ENCODE data around the gene MKLN1.
"Not testable (repeated sequence)": the region's sequence is repeated elsewhere in the genome, so short reads cannot be mapped to it uniquely, and the experiment has no call there.

DNA sequence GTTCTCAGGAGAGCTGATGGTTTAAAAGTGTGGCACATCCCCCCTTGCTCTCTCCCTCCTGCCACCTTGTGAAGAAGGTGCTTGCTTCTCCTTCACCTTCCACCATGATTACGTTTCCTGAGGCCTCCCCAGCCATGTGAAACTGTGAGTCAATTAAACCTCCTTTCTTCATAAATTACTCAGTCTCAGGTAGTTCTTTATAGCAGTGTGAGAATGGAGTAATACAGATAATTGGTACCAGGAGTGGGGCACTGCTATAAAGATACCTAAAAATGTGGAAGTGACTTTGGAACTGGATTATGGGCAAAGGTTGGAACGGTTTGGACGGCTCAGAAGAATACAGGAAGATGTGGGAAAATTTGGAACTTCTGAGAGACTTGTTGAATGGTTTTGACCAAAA lies 21.6 kb upstream of the MKLN1 start:
- TF ChIP-seq, protein P1, sequence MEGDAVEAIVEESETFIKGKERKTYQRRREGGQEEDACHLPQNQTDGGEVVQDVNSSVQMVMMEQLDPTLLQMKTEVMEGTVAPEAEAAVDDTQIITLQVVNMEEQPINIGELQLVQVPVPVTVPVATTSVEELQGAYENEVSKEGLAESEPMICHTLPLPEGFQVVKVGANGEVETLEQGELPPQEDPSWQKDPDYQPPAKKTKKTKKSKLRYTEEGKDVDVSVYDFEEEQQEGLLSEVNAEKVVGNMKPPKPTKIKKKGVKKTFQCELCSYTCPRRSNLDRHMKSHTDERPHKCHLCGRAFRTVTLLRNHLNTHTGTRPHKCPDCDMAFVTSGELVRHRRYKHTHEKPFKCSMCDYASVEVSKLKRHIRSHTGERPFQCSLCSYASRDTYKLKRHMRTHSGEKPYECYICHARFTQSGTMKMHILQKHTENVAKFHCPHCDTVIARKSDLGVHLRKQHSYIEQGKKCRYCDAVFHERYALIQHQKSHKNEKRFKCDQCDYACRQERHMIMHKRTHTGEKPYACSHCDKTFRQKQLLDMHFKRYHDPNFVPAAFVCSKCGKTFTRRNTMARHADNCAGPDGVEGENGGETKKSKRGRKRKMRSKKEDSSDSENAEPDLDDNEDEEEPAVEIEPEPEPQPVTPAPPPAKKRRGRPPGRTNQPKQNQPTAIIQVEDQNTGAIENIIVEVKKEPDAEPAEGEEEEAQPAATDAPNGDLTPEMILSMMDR (IDR thresholded peaks at IDR 0.05), result not testable (repeated sequence)
- TF ChIP-seq POLR2A (IDR thresholded peaks at IDR 0.05), result not testable (repeated sequence)

Data from thyroid gland (tissue), 4 donors.